Ramos (cell line): ENCODE results near the gene MTMR1.

ENCODE experiments used
- in situ Hi-C: fragments of 300-500 bp; cut with MboI; formaldehyde crosslinking; loops from one replicate; pipeline ENCODE4 v1.14.3; 2022; ENCODE audit warnings: low sequenced_read_pairs; ENCODE audit not compliant: unreplicated experiment

The MTMR1 gene

GRCh38 chrX:150692831-150693724, at the start of gene MTMR1:
MTMR1 (plus strand) TSS chrX:150693396; CDS start chrX:150693531, 135 bp downstream.
- in situ Hi-C loops: loop anchor here (25.0 kb wide), 1 partner anchor 731 kb away; no protein-coding TSS in a partner anchor

- in situ Hi-C loops: no loop called here
Observed at GRCh38 chrX:150643958-150644357, 49.2 kb upstream of the MTMR1 start.

GRCh38 chrX:150644422-150644821, 48.8 kb upstream of the MTMR1 start:
- in situ Hi-C loops: no loop called here

- in situ Hi-C loops: no loop called here
Observed at GRCh38 chrX:150647331-150647730, 45.9 kb upstream of the MTMR1 start.

GRCh38 chrX:150648296-150648940, 44.8 kb upstream of the MTMR1 start:
- in situ Hi-C loops: no loop called here

- in situ Hi-C loops: no loop called here
Observed at GRCh38 chrX:150649096-150649870, 43.9 kb upstream of the MTMR1 start.

- in situ Hi-C loops: no loop called here
Observed at GRCh38 chrX:150651906-150652305, 41.3 kb upstream of the MTMR1 start.

GRCh38 chrX:150655788-150656187, 37.4 kb upstream of the MTMR1 start:
- in situ Hi-C loops: no loop called here

GRCh38 chrX:150663073-150663472, 30.1 kb upstream of the MTMR1 start:
- in situ Hi-C loops: no loop called here

- in situ Hi-C loops: no loop called here
Observed at GRCh38 chrX:150664290-150664689, 28.9 kb upstream of the MTMR1 start.

- in situ Hi-C loops: loop anchor here (25.0 kb wide), 1 partner anchor 714 kb away; no protein-coding TSS in a partner anchor
Observed at GRCh38 chrX:150676221-150676620, 17.0 kb upstream of the MTMR1 start.

GRCh38 chrX:150680974-150681373, 12.2 kb upstream of the MTMR1 start:
- in situ Hi-C loops: loop anchor here (25.0 kb wide), 1 partner anchor 719 kb away; no protein-coding TSS in a partner anchor

- in situ Hi-C loops: loop anchor here (25.0 kb wide), 1 partner anchor 721 kb away; no protein-coding TSS in a partner anchor
Observed at GRCh38 chrX:150683112-150683511, 10.1 kb upstream of the MTMR1 start.

GRCh38 chrX:150683536-150684146, 9.6 kb upstream of the MTMR1 start:
- in situ Hi-C loops: loop anchor here (25.0 kb wide), 1 partner anchor 721 kb away; no protein-coding TSS in a partner anchor

- in situ Hi-C loops: loop anchor here (25.0 kb wide), 1 partner anchor 727 kb away; no protein-coding TSS in a partner anchor
Observed at GRCh38 chrX:150688911-150689451, 4.2 kb upstream of the MTMR1 start.

GRCh38 chrX:150690126-150690525, 3.1 kb upstream of the MTMR1 start:
- in situ Hi-C loops: loop anchor here (25.0 kb wide), 1 partner anchor 728 kb away; no protein-coding TSS in a partner anchor

GRCh38 chrX:150692296-150692695, 900 bp upstream of the MTMR1 start:
- in situ Hi-C loops: loop anchor here (25.0 kb wide), 1 partner anchor 730 kb away; no protein-coding TSS in a partner anchor

GRCh38 chrX:150693725-150694574, 754 bp downstream of the MTMR1 start:
- in situ Hi-C loops: loop anchor here (25.0 kb wide), 1 partner anchor 732 kb away; no protein-coding TSS in a partner anchor
